ENCODE results near the gene ZNF649. TPM values are rescaled to one million over a fixed set of nuclear protein-coding genes. Genes with fewer than 3 reads are reported as not detected.

The ZNF649 gene
- total RNA-seq, 1 donor from 2014 or later, result 11.2 TPM

DNA sequence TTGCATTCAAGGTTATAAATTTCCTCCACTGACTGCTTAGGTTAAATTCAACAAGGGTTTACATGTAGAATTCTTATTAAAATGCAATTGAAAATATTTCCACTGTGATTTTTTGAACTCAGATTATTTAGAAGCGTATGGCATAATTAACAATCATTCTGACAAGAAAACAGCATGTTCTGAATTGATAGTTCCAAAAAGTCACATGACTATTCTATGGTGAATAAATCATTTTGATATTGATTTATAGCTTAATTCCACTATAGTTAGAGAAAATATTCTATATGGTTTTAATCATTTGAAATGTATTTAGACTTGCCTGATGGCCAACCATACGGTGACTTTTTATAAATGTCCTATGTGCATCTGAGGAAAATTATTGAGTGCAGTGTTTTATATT is 20.1 kb downstream of the ZNF649 start:
- DNase-seq (ENCODE audit: low spot score), result no peak
- no peak overlapping the region for H3K4me3 Mint-ChIP-seq (ENCODE audit: unreplicated experiment)
- TF ChIP-seq, protein P1, sequence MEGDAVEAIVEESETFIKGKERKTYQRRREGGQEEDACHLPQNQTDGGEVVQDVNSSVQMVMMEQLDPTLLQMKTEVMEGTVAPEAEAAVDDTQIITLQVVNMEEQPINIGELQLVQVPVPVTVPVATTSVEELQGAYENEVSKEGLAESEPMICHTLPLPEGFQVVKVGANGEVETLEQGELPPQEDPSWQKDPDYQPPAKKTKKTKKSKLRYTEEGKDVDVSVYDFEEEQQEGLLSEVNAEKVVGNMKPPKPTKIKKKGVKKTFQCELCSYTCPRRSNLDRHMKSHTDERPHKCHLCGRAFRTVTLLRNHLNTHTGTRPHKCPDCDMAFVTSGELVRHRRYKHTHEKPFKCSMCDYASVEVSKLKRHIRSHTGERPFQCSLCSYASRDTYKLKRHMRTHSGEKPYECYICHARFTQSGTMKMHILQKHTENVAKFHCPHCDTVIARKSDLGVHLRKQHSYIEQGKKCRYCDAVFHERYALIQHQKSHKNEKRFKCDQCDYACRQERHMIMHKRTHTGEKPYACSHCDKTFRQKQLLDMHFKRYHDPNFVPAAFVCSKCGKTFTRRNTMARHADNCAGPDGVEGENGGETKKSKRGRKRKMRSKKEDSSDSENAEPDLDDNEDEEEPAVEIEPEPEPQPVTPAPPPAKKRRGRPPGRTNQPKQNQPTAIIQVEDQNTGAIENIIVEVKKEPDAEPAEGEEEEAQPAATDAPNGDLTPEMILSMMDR (IDR thresholded peaks at IDR 0.05), result no peak
- H3K4me1 Mint-ChIP-seq (ENCODE audit: low read depth), result peaks cover 19% of the 10 kb centered on the region
- H3K27ac Mint-ChIP-seq (ENCODE audit: unreplicated experiment), result no peak overlapping the region
- H3K27me3 Mint-ChIP-seq (ENCODE audit: low read depth), result no peaks in the 10 kb centered on the region
- peaks cover 53% of the 10 kb centered on the region for H3K9me3 Mint-ChIP-seq (ENCODE audit: low read depth)
- peaks cover 30% of the 10 kb centered on the region for H3K36me3 Mint-ChIP-seq (ENCODE audit: low read depth)

DNA sequence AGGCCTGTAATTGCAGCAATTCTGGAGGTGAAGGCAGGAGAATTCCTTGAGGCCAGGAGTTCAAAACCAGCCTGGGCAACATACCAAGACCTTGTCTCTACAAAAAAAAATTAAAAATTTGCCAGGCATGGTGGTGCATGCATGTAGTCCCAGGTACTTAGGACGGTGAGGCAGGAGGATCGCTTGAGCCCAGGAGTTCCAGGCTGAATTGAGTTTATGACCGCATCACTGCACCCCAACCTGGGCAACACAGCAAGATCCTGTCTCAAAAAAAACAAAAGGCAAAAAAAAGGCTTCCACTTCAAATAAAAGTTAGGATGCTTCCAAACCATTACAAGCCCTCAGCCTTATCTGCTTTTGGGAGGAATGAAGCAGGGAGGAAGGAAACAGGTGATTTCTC is 22.3 kb downstream of the ZNF649 start:
- TF ChIP-seq, protein P1 (IDR thresholded peaks at IDR 0.05), result no peak
- Mint-ChIP-seq H3K9me3 (ENCODE audit: low read depth) (peaks cover 51% of the 10 kb centered on the region), H3K4me3 (ENCODE audit: unreplicated experiment) (no peak overlapping the region), H3K27me3 (ENCODE audit: low read depth) (no peaks in the 10 kb centered on the region), H3K27ac (ENCODE audit: unreplicated experiment) (no peak overlapping the region), H3K4me1 (ENCODE audit: low read depth) (peaks cover 10% of the 10 kb centered on the region), H3K36me3 (ENCODE audit: low read depth) (peaks cover 33% of the 10 kb centered on the region)
- no peak for DNase-seq (ENCODE audit: low spot score)

DNA sequence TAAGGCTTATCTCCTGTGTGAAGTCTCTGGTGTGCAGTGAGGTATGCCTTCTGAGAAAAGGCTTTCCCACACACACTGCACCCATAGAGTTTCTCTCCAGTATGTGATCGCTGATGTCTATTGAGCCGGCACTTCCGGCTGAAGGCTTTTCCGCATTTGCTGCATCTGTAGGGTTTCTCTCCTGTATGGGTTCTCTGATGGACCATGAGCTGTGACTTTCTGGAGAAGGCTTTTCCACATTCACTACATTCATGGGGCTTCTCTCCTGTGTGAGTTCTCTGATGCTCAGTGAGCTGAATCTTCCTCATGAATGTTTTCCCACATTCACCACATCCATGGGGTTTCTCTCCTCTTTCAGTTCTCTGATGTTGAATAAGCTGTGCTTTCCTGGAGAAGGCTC is 31.7 kb downstream of the ZNF649 start:
- TF ChIP-seq, protein P1 (IDR thresholded peaks at IDR 0.05), result no peak
- Mint-ChIP-seq H3K4me3 (ENCODE audit: unreplicated experiment) (no peak overlapping the region), H3K4me1 (ENCODE audit: low read depth) (no peaks in the 10 kb centered on the region), H3K36me3 (ENCODE audit: low read depth) (peaks cover 82% of the 10 kb centered on the region), H3K27ac (ENCODE audit: unreplicated experiment) (no peak overlapping the region), H3K27me3 (ENCODE audit: low read depth) (no peaks in the 10 kb centered on the region), H3K9me3 (ENCODE audit: low read depth) (peaks cover 89% of the 10 kb centered on the region)
- no peak for DNase-seq (ENCODE audit: low spot score)

DNA sequence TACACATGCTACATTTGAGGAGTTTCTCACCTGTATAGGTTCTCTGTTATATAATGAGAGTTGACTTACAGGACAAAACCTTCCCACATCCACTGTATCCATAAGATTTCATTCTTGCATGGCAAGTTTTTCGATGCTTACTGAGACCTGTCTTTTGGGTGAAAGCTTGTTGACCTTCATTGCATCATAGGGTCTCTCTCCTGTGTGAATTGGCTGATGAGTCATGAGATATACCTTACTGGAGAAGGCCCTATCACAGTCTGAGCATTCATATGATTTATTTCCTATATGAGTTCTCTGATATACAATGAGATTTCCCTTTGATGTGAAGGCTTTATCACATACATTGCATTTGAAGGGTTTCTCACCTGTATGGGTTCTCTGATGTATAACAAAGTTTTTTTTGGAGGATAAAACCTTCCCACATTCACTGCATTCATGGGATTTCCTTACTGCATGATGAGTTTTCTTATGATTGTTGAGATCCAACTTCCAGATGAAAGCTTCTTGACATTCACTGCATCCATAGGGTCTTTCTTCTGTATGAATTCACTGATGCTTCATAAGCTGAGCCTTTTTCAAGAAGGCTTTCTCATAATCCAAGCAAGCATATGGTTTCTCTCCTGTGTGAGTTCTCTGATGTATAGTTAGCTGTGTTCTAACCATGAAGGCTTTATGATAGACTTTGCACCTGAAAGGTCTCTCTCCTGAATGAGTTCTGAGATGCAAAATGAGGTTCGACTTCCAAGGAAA is 42.8 kb downstream of the ZNF649 start:
- Mint-ChIP-seq H3K27ac (ENCODE audit: unreplicated experiment) (no peak overlapping the region), H3K9me3 (ENCODE audit: low read depth) (peaks cover 79% of the 10 kb centered on the region), H3K4me3 (ENCODE audit: unreplicated experiment) (no peak overlapping the region), H3K4me1 (ENCODE audit: low read depth) (no peaks in the 10 kb centered on the region), H3K27me3 (ENCODE audit: low read depth) (no peaks in the 10 kb centered on the region), H3K36me3 (ENCODE audit: low read depth) (peaks cover 53% of the 10 kb centered on the region)
- TF ChIP-seq, protein P1 (IDR thresholded peaks at IDR 0.05), result no peak
- no peak for DNase-seq (ENCODE audit: low spot score)

Other genes starting within 250 kb of the ZNF649 start
- gene SPACA6, start 211.7 kb downstream of the ZNF649 start, total RNA-seq, result 20.4 to 39.5 TPM (median 24.3 TPM) in 3 replicates
- gene HAS1, start 181.0 kb downstream of the ZNF649 start, total RNA-seq, result not detected in 3 replicates
- gene FPR1, start 153.1 kb downstream of the ZNF649 start, total RNA-seq, result not detected in 3 replicates
- gene FPR2, start 143.8 kb downstream of the ZNF649 start, total RNA-seq, result not detected in 3 replicates
- gene FPR3, start 109.9 kb downstream of the ZNF649 start, total RNA-seq, result not detected in 3 replicates
- 11.2 to 17.4 TPM (median 11.2 TPM) in 3 replicates for gene ZNF577, start 17.1 kb downstream of the ZNF649 start, total RNA-seq
- gene ZNF613, start 22.5 kb upstream of the ZNF649 start, total RNA-seq, result 6.4 to 7.2 TPM (median 6.5 TPM) in 3 replicates
- 5.6 to 10.3 TPM (median 7.0 TPM) in 3 replicates for gene ZNF350, start 81.8 kb upstream of the ZNF649 start, total RNA-seq
- 8.5 to 10.8 TPM (median 9.8 TPM) in 3 replicates for gene ZNF615, start 103.2 kb upstream of the ZNF649 start, total RNA-seq
- gene ZNF614, start 123.4 kb upstream of the ZNF649 start, total RNA-seq, result 6.0 to 8.3 TPM (median 7.4 TPM) in 3 replicates
- 9.7 to 22.2 TPM (median 10.0 TPM) in 3 replicates for gene ZNF432, start 143.8 kb upstream of the ZNF649 start, total RNA-seq
- 24.3 to 46.8 TPM (median 26.4 TPM) in 3 replicates for gene ZNF841, start 190.7 kb upstream of the ZNF649 start, total RNA-seq
- 12.8 to 18.6 TPM (median 13.6 TPM) in 3 replicates for gene ZNF616, start 234.9 kb upstream of the ZNF649 start, total RNA-seq